ENCODE results near the gene NCOA5.

Gene NCOA5

DNA sequence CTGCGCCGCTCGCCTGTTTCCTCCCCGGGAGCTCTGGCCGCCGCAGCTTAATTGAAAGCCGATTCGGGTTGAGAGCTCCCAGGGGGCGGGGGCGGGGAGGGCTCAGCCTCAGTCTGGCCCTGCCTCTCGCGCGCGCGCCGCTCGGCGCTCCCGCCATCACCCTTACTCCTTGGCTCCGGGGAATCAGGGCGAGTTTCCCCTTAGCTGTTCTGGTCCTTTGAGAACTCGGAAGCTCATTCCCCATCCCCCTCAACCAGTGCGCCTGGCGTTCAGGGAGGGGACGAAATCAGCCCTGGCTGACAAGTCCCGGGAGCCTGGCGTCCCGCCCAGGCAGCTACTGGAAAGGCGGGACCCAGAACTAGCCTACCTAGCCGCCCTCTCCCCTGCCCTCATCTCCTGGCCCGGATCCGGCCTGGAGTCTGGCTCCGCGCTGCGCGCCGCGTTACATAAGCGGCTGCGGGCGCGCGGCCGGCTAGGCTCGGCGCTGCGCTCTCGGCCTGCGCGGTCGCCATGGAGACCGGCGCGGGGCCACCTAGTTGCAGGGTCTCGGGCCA is 58.0 kb downstream of the NCOA5 start:
- no peak for DNase-seq (ENCODE audit: low read depth)
- TF ChIP-seq, protein P1, sequence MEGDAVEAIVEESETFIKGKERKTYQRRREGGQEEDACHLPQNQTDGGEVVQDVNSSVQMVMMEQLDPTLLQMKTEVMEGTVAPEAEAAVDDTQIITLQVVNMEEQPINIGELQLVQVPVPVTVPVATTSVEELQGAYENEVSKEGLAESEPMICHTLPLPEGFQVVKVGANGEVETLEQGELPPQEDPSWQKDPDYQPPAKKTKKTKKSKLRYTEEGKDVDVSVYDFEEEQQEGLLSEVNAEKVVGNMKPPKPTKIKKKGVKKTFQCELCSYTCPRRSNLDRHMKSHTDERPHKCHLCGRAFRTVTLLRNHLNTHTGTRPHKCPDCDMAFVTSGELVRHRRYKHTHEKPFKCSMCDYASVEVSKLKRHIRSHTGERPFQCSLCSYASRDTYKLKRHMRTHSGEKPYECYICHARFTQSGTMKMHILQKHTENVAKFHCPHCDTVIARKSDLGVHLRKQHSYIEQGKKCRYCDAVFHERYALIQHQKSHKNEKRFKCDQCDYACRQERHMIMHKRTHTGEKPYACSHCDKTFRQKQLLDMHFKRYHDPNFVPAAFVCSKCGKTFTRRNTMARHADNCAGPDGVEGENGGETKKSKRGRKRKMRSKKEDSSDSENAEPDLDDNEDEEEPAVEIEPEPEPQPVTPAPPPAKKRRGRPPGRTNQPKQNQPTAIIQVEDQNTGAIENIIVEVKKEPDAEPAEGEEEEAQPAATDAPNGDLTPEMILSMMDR (IDR thresholded peaks at IDR 0.05; ENCODE audit: control insufficient read depth, insufficient read depth, low read depth, low read length, missing control alignments), result no peak
- H3K4me3 ChIP-seq (ENCODE audit: control insufficient read depth, low read depth, low read length), result peak overlapping the region; percentile 25; the same call in 1 of the 2 replicates

DNA sequence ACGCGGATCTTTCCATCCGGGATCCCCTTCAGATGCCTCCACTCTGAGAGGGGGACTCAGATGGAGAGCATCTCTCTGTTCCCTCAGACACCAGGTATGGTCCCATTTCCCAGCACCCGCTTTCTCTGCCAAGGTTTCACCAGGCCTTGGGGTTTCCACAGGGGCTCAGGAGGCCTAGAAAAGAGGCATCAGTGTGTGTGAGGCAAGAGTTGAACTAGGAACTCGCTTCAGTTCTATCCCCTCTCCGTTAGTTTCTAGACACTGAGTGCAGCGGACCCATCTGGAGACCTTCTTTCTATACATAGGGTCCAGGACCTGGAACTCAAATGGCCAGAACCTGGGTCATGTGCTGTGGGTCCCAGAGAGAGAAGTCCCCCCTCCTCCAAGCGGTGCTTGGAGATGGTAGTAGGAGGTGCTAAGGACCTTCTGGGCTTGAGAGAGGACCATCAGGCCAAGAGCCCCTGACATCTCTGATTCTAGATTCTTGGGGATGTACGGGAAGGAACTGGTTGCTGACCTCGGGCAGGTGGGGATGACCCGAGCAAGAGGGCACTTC is 58.7 kb downstream of the NCOA5 start:
- H3K4me3 ChIP-seq (ENCODE audit: control insufficient read depth, low read depth, low read length), result no peak overlapping the region
- DNase-seq (ENCODE audit: low read depth), result no peak
- TF ChIP-seq, protein P1 (IDR thresholded peaks at IDR 0.05; ENCODE audit: control insufficient read depth, insufficient read depth, low read depth, low read length, missing control alignments), result no peak

GRCh38 chr20:46030284-46031013 is 59.3 kb downstream of the NCOA5 start:
- H3K4me3 ChIP-seq (ENCODE audit: control insufficient read depth, low read depth, low read length), result no peak overlapping the region
- no peak for DNase-seq (ENCODE audit: low read depth)
- TF ChIP-seq, protein P1 (IDR thresholded peaks at IDR 0.05; ENCODE audit: control insufficient read depth, insufficient read depth, low read depth, low read length, missing control alignments), result no peak

- TF ChIP-seq, protein P1 (IDR thresholded peaks at IDR 0.05; ENCODE audit: control insufficient read depth, insufficient read depth, low read depth, low read length, missing control alignments), result no peak
- no peak for DNase-seq (ENCODE audit: low read depth)
- H3K4me3 ChIP-seq (ENCODE audit: control insufficient read depth, low read depth, low read length), result no peak within 1 kb of the TSS
These were observed 60.9 kb downstream of the NCOA5 start, which contains the start of gene SLC12A5 for GRCh38 chr20:46028772-46029371. TSS of gene SLC12A5 (plus strand) at chr20:46029215. CDS start at chr20:46029345, 130 bp downstream.

GRCh38 chr20:46028110-46028509 is 61.7 kb downstream of the NCOA5 start:
- no peak overlapping the region for H3K4me3 ChIP-seq (ENCODE audit: control insufficient read depth, low read depth, low read length)
- TF ChIP-seq, protein P1 (IDR thresholded peaks at IDR 0.05; ENCODE audit: control insufficient read depth, insufficient read depth, low read depth, low read length, missing control alignments), result no peak
- DNase-seq (ENCODE audit: low read depth), result no peak

DNA sequence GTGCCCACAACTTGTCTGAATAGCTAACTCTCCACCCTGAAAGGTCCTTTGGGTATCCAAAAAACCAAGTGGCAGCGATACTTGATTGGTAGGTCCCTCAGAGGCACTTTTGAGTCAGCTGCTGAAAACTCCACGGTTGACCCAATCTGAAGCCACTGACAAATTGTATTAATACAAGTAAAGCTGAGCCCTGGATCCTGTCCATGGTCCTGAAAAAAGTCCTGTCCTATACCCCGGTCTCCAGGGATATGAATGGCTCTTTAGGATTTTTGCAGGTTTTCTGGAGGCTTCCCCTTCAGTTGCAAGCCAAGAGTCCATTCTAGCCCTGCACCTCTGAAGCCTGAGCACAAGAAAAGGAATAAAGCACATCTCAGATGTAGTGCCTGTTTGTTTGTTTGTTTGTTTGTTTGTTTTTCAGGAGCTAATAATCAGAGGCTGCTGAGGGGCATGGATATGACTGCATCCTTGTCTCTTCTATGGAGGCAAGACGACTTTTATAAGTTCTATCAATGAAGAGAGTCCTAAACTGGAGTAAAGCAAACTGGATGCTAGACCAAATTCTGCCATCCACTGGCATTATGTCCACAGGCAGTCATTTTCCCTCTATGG is 62.4 kb downstream of the NCOA5 start:
- no peak overlapping the region for H3K4me3 ChIP-seq (ENCODE audit: control insufficient read depth, low read depth, low read length)
- TF ChIP-seq, protein P1 (IDR thresholded peaks at IDR 0.05; ENCODE audit: control insufficient read depth, insufficient read depth, low read depth, low read length, missing control alignments), result no peak
- DNase-seq (ENCODE audit: low read depth), result peak; percentile 16
